Measurements from ENCODE around the gene ERC1.
A peak's percentile ranks its signal among the peaks of the same experiment; 100 is the strongest.

Gene ERC1

GRCh38 chr12:1401891-1402290, 410.9 kb downstream of the ERC1 start:
- no peak for DNase-seq (ENCODE audit: low spot score)

- DNase-seq (ENCODE audit: low spot score): no peak
Observed at GRCh38 chr12:1403417-1403816, 412.4 kb downstream of the ERC1 start.

- DNase-seq (ENCODE audit: low spot score): no peak
Observed at GRCh38 chr12:1405619-1406018, 414.6 kb downstream of the ERC1 start.

- no peak for DNase-seq (ENCODE audit: low spot score)
Observed at GRCh38 chr12:1410794-1411193, 419.8 kb downstream of the ERC1 start.

GRCh38 chr12:1413930-1414329, 422.9 kb downstream of the ERC1 start:
- DNase-seq (ENCODE audit: low spot score): no peak

- DNase-seq (ENCODE audit: low spot score): no peak
Observed at GRCh38 chr12:1418144-1418543, 427.1 kb downstream of the ERC1 start.

- DNase-seq (ENCODE audit: low spot score): no peak
Observed at GRCh38 chr12:1419849-1420371, 428.9 kb downstream of the ERC1 start.

GRCh38 chr12:1421091-1421846, 430.2 kb downstream of the ERC1 start:
- DNase-seq (ENCODE audit: low spot score): no peak

GRCh38 chr12:1422604-1423315, 431.7 kb downstream of the ERC1 start:
- peak; percentile 8 for DNase-seq (ENCODE audit: low spot score)

- no peak for DNase-seq (ENCODE audit: low spot score)
Observed at GRCh38 chr12:1424674-1425395, 433.8 kb downstream of the ERC1 start.

- DNase-seq (ENCODE audit: low spot score): no peak
Observed at GRCh38 chr12:1425396-1425729, 434.3 kb downstream of the ERC1 start.

GRCh38 chr12:1428671-1429070, 437.6 kb downstream of the ERC1 start:
- DNase-seq (ENCODE audit: low spot score): no peak

GRCh38 chr12:1429980-1430379, 439.0 kb downstream of the ERC1 start:
- DNase-seq (ENCODE audit: low spot score): no peak

GRCh38 chr12:1434296-1434955, 443.4 kb downstream of the ERC1 start:
- DNase-seq (ENCODE audit: low spot score): no peak

- no peak for DNase-seq (ENCODE audit: low spot score)
Observed at GRCh38 chr12:1435044-1435443, 444.0 kb downstream of the ERC1 start.

- DNase-seq (ENCODE audit: low spot score): no peak
Observed at GRCh38 chr12:1435456-1435855, 444.4 kb downstream of the ERC1 start.

GRCh38 chr12:1436015-1436414, 445.0 kb downstream of the ERC1 start:
- no peak for DNase-seq (ENCODE audit: low spot score)

GRCh38 chr12:1436981-1437380, 446.0 kb downstream of the ERC1 start:
- no peak for DNase-seq (ENCODE audit: low spot score)

- DNase-seq (ENCODE audit: low spot score): no peak
Observed at GRCh38 chr12:1439201-1439600, 448.2 kb downstream of the ERC1 start.

- DNase-seq (ENCODE audit: low spot score): no peak
Observed at GRCh38 chr12:1439687-1440086, 448.7 kb downstream of the ERC1 start.

GRCh38 chr12:1443421-1444141, 452.6 kb downstream of the ERC1 start:
- no peak for DNase-seq (ENCODE audit: low spot score)

- no peak for DNase-seq (ENCODE audit: low spot score)
Observed at GRCh38 chr12:1444142-1444516, 453.1 kb downstream of the ERC1 start.

Data from CD4-positive, alpha-beta T cell treated with Interleukin-2 at 100 ng/mL for 4 hours (primary cell).